Endothelial cell of umbilical vein (primary cell): ENCODE measurements around the gene KLK13. TPM values are rescaled to one million over a fixed set of nuclear protein-coding genes. Genes with fewer than 3 reads are reported as not detected.

Experiments
- BruUV-seq: library from RNA; stranded (reverse); fragments of 400-500 nt; replicated peaks from 2 replicates; lab custom pipeline; 2021; lab: Mats Ljungman, UMichigan
- CTCF ChIA-PET: fragments of 300-600, 350-600 bp; sonication (Branson Sonifier 250); formaldehyde crosslinking; loops from one replicate; lab custom pipeline; 2021; ENCODE audit warnings: antibody characterized with exemption, inconsistent platforms; lab: Charles Lee
- POLR2A ChIA-PET: fragments of 300-600, 350-600 bp; sonication (Branson Sonifier 250); formaldehyde crosslinking; loops from one replicate; lab custom pipeline; 2021; ENCODE audit warnings: antibody characterized with exemption, inconsistent platforms; lab: Charles Lee
- DNase-seq: peaks from one replicate; pipeline ENCODE4 v3.0.0-alpha.2; 2011; ENCODE audit warnings: low read depth, low spot score
- FAIRE-seq: peaks from 2 replicates; lab custom pipeline; 2011; peaks lifted over from hg19 to GRCh38; lab: Jason Lieb, UNC
- H2AFZ ChIP-seq: 2 replicates; pipeline ENCODE4 v1.6.0; 2012; ENCODE audit warnings: low read depth, low read length, control low read depth, inconsistent platforms
- H3K27ac ChIP-seq: 2 replicates; pipeline ENCODE4 v1.5.1; 2011; ENCODE audit warnings: low read depth, mild to moderate bottlenecking, control low read depth, low read length, moderate library complexity; ENCODE audit not compliant: insufficient read depth
- H3K27me3 ChIP-seq, 2 experiments: 2 replicates each; pipeline versions ENCODE4 v1.6.0 to v1.6.1; 2011; ENCODE audit warnings: low read length in 2 of 2, mixed read lengths in 1 of 2; ENCODE audit not compliant: control insufficient read depth in 2 of 2, insufficient read depth in 2 of 2
- H3K36me3 ChIP-seq, 2 experiments: 2 replicates in 1 of 2; 3 replicates in 1 of 2; pipeline ENCODE4 v1.5.1; 2011; ENCODE audit warnings: low read length in 2 of 2, mild to moderate bottlenecking in 1 of 2, moderate library complexity in 1 of 2; ENCODE audit not compliant: control insufficient read depth in 2 of 2, insufficient read depth in 2 of 2; ENCODE audit errors: extremely low read depth in 1 of 2
- H3K4me1 ChIP-seq: 3 replicates; pipeline ENCODE4 v1.5.1; 2011; ENCODE audit warnings: mild to moderate bottlenecking, low read length; ENCODE audit not compliant: control insufficient read depth, insufficient read depth; ENCODE audit errors: extremely low read depth
- H3K4me2 ChIP-seq: 2 replicates; pipeline ENCODE4 v1.6.1; 2011; ENCODE audit warnings: low read length, control low read depth, mixed read lengths; ENCODE audit not compliant: insufficient read depth
- H3K4me3 ChIP-seq, 3 experiments: fragments of 200-600 bp in 1 of 3; sonication (generic), shearing (Covaris generic) in 1 of 3; replicated peaks in 1 of 3; 2 replicates each; pipeline ENCODE4 v1.5.1; 2011 to 2016; ENCODE audit warnings: control low read depth in 3 of 3, low read length in 3 of 3, mild to moderate bottlenecking in 2 of 3, inconsistent platforms in 1 of 3, low read depth in 1 of 3, moderate library complexity in 1 of 3; ENCODE audit not compliant: insufficient read depth in 1 of 3
- H3K79me2 ChIP-seq: 2 replicates; pipeline ENCODE4 v1.6.0; 2012; ENCODE audit warnings: low read length, inconsistent platforms; ENCODE audit not compliant: control insufficient read depth, insufficient read depth
- H3K9ac ChIP-seq: replicated peaks from 2 replicates; pipeline ENCODE3; 2011; ENCODE audit warnings: low read length, control low read depth; ENCODE audit not compliant: insufficient read depth; ENCODE audit errors: extremely low read depth
- H3K9me1 ChIP-seq: replicated peaks from 3 replicates; pipeline ENCODE4 v1.6.0; 2011; ENCODE audit warnings: mild to moderate bottlenecking, low read length; ENCODE audit not compliant: control insufficient read depth, insufficient read depth; ENCODE audit errors: extremely low read depth
- H3K9me3 ChIP-seq: replicated peaks from 2 replicates; pipeline ENCODE4 v1.5.1; 2012; ENCODE audit warnings: low read length, inconsistent platforms; ENCODE audit not compliant: control insufficient read depth, insufficient read depth
- H4K20me1 ChIP-seq: replicated peaks from 2 replicates; pipeline ENCODE3; 2011; ENCODE audit warnings: mild to moderate bottlenecking, low read length; ENCODE audit not compliant: control insufficient read depth, insufficient read depth; ENCODE audit errors: extremely low read depth
- CTCF ChIP-seq, 2 donors: IDR thresholded peaks; 1 replicate in 1 of 2; 2 replicates in 1 of 2; pipeline ENCODE4 v1.5.1; 2011; ENCODE audit warnings: low read length in 2 of 2, mild to moderate bottlenecking in 2 of 2, moderate library complexity in 2 of 2, control low read depth in 1 of 2, inconsistent platforms in 1 of 2, low read depth in 1 of 2; ENCODE audit not compliant: insufficient read depth in 1 of 2; ENCODE audit errors: extremely low read depth in 1 of 2
- EZH2 ChIP-seq: IDR thresholded peaks from 2 replicates; pipeline ENCODE4 v1.6.1; 2012; ENCODE audit warnings: borderline replicate concordance, low read depth, mild to moderate bottlenecking, moderate library complexity, low read length, inconsistent platforms; ENCODE audit not compliant: severe bottlenecking
- FOS ChIP-seq: IDR thresholded peaks from 2 replicates; pipeline ENCODE4 v1.6.1; 2011; ENCODE audit warnings: mild to moderate bottlenecking, low read length, moderate library complexity, borderline replicate concordance; ENCODE audit not compliant: insufficient read depth
- GATA2 ChIP-seq: IDR thresholded peaks from 2 replicates; pipeline ENCODE4 v1.7.0; 2011; ENCODE audit warnings: low read depth, mild to moderate bottlenecking, moderate library complexity, mixed read lengths, low read length; ENCODE audit not compliant: insufficient read length, insufficient read depth
- JUN ChIP-seq: IDR thresholded peaks from 2 replicates; pipeline ENCODE4 v1.6.1; 2011; ENCODE audit warnings: borderline replicate concordance, low read depth; ENCODE audit not compliant: insufficient read length, insufficient read depth
- MAX ChIP-seq: IDR thresholded peaks from 2 replicates; pipeline ENCODE4 v1.6.1; 2011; ENCODE audit not compliant: insufficient read depth, insufficient read length
- MYC ChIP-seq: IDR thresholded peaks from one replicate; pipeline ENCODE4 v1.6.1; 2011; ENCODE audit warnings: mild to moderate bottlenecking, low read depth, low read length
- POLR2A ChIP-seq: IDR thresholded peaks from 2 replicates; pipeline ENCODE4 v1.6.1; 2012; ENCODE audit warnings: low read depth, mild to moderate bottlenecking, control low read depth, low read length
- POLR2AphosphoS5 ChIP-seq: IDR thresholded peaks from 2 replicates; pipeline ENCODE4 v1.6.1; 2012; ENCODE audit warnings: low read depth, mild to moderate bottlenecking, control low read depth, low read length, moderate library complexity; ENCODE audit not compliant: insufficient read depth
- dilution Hi-C: fragments of 300-500 bp; cut with MboI; formaldehyde crosslinking; loops from one replicate; pipeline ENCODE4 v1.15.0; 2019; ENCODE audit warnings: low sequenced_read_pairs; ENCODE audit not compliant: extremely low pct_ligation_motif_present
- intact Hi-C: fragments of 100-400 bp; cut with micrococcal nuclease; formaldehyde crosslinking; loops from one replicate; pipeline ENCODE4 v1.10.0; 2022
- polyA plus RNA-seq, 4 experiments: library from polyadenylated mRNA; depleted of rRNA in 3 of 4; stranded (reverse) in 3 of 4; unstranded in 1 of 4; fragments of >200 nt; gene quantifications; 2 replicates each; pipeline versions ENCODE4 v1.2.1 to v1.2.3, GENCODE V29; 2011 to 2012; ENCODE audit warnings: missing spikeins in 1 of 4
- total RNA-seq: library from RNA; stranded (reverse); gene quantifications from 2 replicates; pipeline ENCODE4 v1.2.3, GENCODE V29; 2021

KLK13 gene
- total and polyA plus RNA-seq, 2 donors (not counting 3 experiments of a cell fraction or from before 2014, with no cell fraction given), result not detected

DNA sequence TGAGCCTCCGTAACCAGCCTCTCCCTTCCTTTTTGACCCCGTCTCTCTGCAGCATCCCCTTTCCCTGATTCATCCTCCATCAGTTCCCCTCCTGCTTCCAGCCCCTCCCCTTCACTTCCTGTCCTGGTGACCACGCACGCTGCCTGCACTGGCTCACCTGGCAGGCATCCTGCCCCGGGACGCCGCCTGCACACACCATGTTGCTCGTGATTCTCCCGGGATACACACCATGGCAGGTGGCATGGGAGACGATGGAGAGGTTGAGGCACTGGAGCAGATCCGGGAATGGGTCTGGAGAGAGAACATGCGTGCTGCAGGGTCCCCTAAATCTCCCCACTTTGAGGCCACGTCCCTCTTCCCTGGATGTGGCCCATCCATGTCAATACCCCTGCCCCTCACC is 34.3 kb downstream of the KLK13 start:
- H3K27me3 ChIP-seq, result no peaks in the 10 kb centered on the region
- H2AFZ ChIP-seq, result no peak overlapping the region
- H3K9ac ChIP-seq, result no peak overlapping the region
- no TSS peak for BruUV-seq
- H3K79me2 ChIP-seq, result no peaks in the 10 kb centered on the region
- H3K27ac ChIP-seq, result no peak overlapping the region
- no peaks in the 10 kb centered on the region for H3K9me1 ChIP-seq
- no peaks in the 10 kb centered on the region for H4K20me1 ChIP-seq
- no peaks in the 10 kb centered on the region for H3K36me3 ChIP-seq
- no peak for DNase-seq
- H3K4me3 ChIP-seq, result no peak overlapping the region
- no peaks in the 10 kb centered on the region for H3K4me1 ChIP-seq
- ChIA-PET CTCF (no interaction called here), POLR2A (no interaction called here)
- no peak for TF ChIP-seq FOS
- TF ChIP-seq GATA2, result no peak
- TF ChIP-seq POLR2A, result no peak
- TF ChIP-seq POLR2AphosphoS5, result no peak
- TF ChIP-seq JUN, result no peak
- TF ChIP-seq EZH2, result no peak
- TF ChIP-seq CTCF (IDR thresholded peaks at IDR 0.05; ENCODE audit: extremely low read depth in 1 of 2, insufficient read depth in 1 of 2, low read depth in 1 of 2, low read length in 2 of 2), result no peak
- no peak for TF ChIP-seq MAX
- no peak for TF ChIP-seq MYC
- dilution Hi-C loops (no loop called here), intact Hi-C loops (no loop called here)
- FAIRE-seq, result no peak
- H3K4me2 ChIP-seq, result no peak overlapping the region
- no peaks in the 10 kb centered on the region for H3K9me3 ChIP-seq
